SK-N-SH treated with all-trans-retinoic acid at 6 μM for 48 hours (cell line): ENCODE results near the gene ALOX12B.
"Not testable (repeated sequence)": the region's sequence is repeated elsewhere in the genome, so short reads cannot be mapped to it uniquely, and the experiment has no call there.

ENCODE experiments used
- ATAC-seq: fragments of 200-7000 bp; cut with Tn5 transposase; 3 replicates; pipeline ENCODE4 v1.9.1; 2020; ENCODE audit warnings: mild to moderate bottlenecking, moderate library complexity
- BACH2 ChIP-seq: fragments of 250-450 bp; sonication (Bioruptor Pico); IDR thresholded peaks from 2 replicates; pipeline ENCODE4 v1.9.0; 2021; ENCODE audit warnings: mild to moderate bottlenecking, borderline replicate concordance
- CREB5 ChIP-seq: fragments of 250-450 bp; sonication (Bioruptor Pico); IDR thresholded peaks from 2 replicates; pipeline ENCODE4 v1.5.1; 2020; ENCODE audit warnings: low read depth, mild to moderate bottlenecking, moderate library complexity
- CSDC2 ChIP-seq: fragments of 250-450 bp; sonication (Bioruptor Pico); IDR thresholded peaks from 2 replicates; pipeline ENCODE4 v1.5.0; 2020; ENCODE audit warnings: mild to moderate bottlenecking, moderate library complexity
- CSRNP3 ChIP-seq: fragments of 250-450 bp; sonication (Bioruptor Pico); IDR thresholded peaks from 2 replicates; pipeline ENCODE4 v1.5.1; 2021; ENCODE audit warnings: mild to moderate bottlenecking, moderate library complexity
- ESRRG ChIP-seq: fragments of 250-450 bp; sonication (Bioruptor Pico); IDR thresholded peaks from 2 replicates; pipeline ENCODE4 v1.6.1; 2021; ENCODE audit warnings: mild to moderate bottlenecking
- GLIS3 ChIP-seq: fragments of 250-450 bp; sonication (Bioruptor Pico); IDR thresholded peaks from 2 replicates; pipeline ENCODE4 v1.5.0; 2020; ENCODE audit warnings: mild to moderate bottlenecking, moderate library complexity
- ISL1 ChIP-seq: fragments of 250-450 bp; sonication (Bioruptor Pico); IDR thresholded peaks from 2 replicates; pipeline ENCODE4 v2.1.2; 2022; ENCODE audit warnings: mild to moderate bottlenecking, moderate library complexity
- PPARA ChIP-seq: fragments of 250-450 bp; sonication (Bioruptor Pico); IDR thresholded peaks from 2 replicates; pipeline ENCODE4 v1.5.0; 2020; ENCODE audit warnings: mild to moderate bottlenecking, borderline replicate concordance
- TCF4 ChIP-seq: fragments of 250-450 bp; sonication (Bioruptor Pico); IDR thresholded peaks from 2 replicates; pipeline ENCODE4 v1.8.0; 2021; ENCODE audit warnings: mild to moderate bottlenecking, moderate library complexity, borderline replicate concordance
- TOX ChIP-seq: fragments of 250-450 bp; sonication (Bioruptor Pico); IDR thresholded peaks from 2 replicates; pipeline ENCODE4 v1.8.0; 2021; ENCODE audit warnings: mild to moderate bottlenecking, moderate library complexity, borderline replicate concordance
- TSHZ2 ChIP-seq: fragments of 250-450 bp; sonication (Bioruptor Pico); IDR thresholded peaks from 2 replicates; pipeline ENCODE4 v1.5.0; 2020; ENCODE audit warnings: mild to moderate bottlenecking, moderate library complexity
- ZC3H10 ChIP-seq: fragments of 250-450 bp; sonication (Bioruptor Pico); IDR thresholded peaks from 2 replicates; pipeline ENCODE4 v1.5.1; 2021; ENCODE audit warnings: mild to moderate bottlenecking, moderate library complexity
- ZFP3 ChIP-seq: fragments of 250-450 bp; sonication (Bioruptor Pico); IDR thresholded peaks from 2 replicates; pipeline ENCODE4 v1.5.0; 2020; ENCODE audit warnings: mild to moderate bottlenecking, moderate library complexity
- ZNF565 ChIP-seq: fragments of 450-650 bp; formaldehyde crosslinking; conservative IDR thresholded peaks from 2 replicates; pipeline ENCODE4 v1.5.0; 2020; ENCODE audit warnings: low read depth, mild to moderate bottlenecking, moderate library complexity
- ZNF70 ChIP-seq: fragments of 450-650 bp; formaldehyde crosslinking; IDR thresholded peaks from 2 replicates; pipeline ENCODE4 v1.5.0; 2020; ENCODE audit warnings: mild to moderate bottlenecking, moderate library complexity
- ZNF8 ChIP-seq: fragments of 450-650 bp; formaldehyde crosslinking; IDR thresholded peaks from 2 replicates; pipeline ENCODE4 v1.5.0; 2020; ENCODE audit warnings: mild to moderate bottlenecking, moderate library complexity

ALOX12B gene

GRCh38 chr17:8029121-8029520, 58.4 kb downstream of the ALOX12B start:
- no peak for ATAC-seq
- no peak for TF ChIP-seq ISL1
- TF ChIP-seq TCF4 (CRISPR knock-in tag), result no peak
- TF ChIP-seq CSDC2 (CRISPR knock-in tag), result no peak
- no peak for TF ChIP-seq ZNF8
- TF ChIP-seq CSRNP3 (CRISPR knock-in tag), result no peak
- TF ChIP-seq ZFP3 (CRISPR knock-in tag), result no peak
- TF ChIP-seq BACH2 (CRISPR knock-in tag), result no peak
- TF ChIP-seq GLIS3 (CRISPR knock-in tag), result no peak
- no peak for TF ChIP-seq PPARA
- no peak for TF ChIP-seq ESRRG (CRISPR knock-in tag)
- no peak for TF ChIP-seq ZNF70 (CRISPR knock-in tag)
- TF ChIP-seq TOX, result no peak
- no peak for TF ChIP-seq CREB5 (CRISPR knock-in tag)
- no peak for TF ChIP-seq ZC3H10 (CRISPR knock-in tag)
- TF ChIP-seq TSHZ2, result no peak
- TF ChIP-seq ZNF565 (CRISPR knock-in tag), result no peak

- no peak for ATAC-seq
- TF ChIP-seq ZNF565 (CRISPR knock-in tag), result no peak
- TF ChIP-seq TOX, result no peak
These were observed 62.2 kb downstream of the ALOX12B start for GRCh38 chr17:8025176-8025911.

- not testable (repeated sequence) for ATAC-seq
These were observed 63.4 kb downstream of the ALOX12B start for GRCh38 chr17:8024161-8024560.
